ENCODE results near the gene GRB2.

GRB2 gene

GRCh38 chr17:75366432-75366831 lies 39.0 kb downstream of the GRB2 start:
- TF ChIP-seq ELF4 (IDR thresholded peaks at IDR 0.05) (no peak), BHLHE40 (IDR thresholded peaks at IDR 0.05; ENCODE audit: borderline replicate concordance) (no peak), ZNF384 (IDR thresholded peaks at IDR 0.05) (peak; percentile 64)
- DNase-seq (ENCODE audit: extremely low spot score): no peak
- POLR2A ChIA-PET: interaction anchor here (0.6 kb wide), 1 partner anchor 10 kb away, joined by 3 read pairs; no protein-coding TSS in a partner anchor
- CTCF ChIA-PET: interaction anchor here (0.6 to 1.3 kb wide), 5 partner anchors 30 to 908 kb away, joined by 3 to 5 read pairs (median 3); partner anchors contain the start of gene MIF4GD

GRCh38 chr17:75365931-75366275 lies 39.6 kb downstream of the GRB2 start:
- TF ChIP-seq HDGF (IDR thresholded peaks at IDR 0.05; ENCODE audit: borderline replicate concordance) (no peak), NFRKB (IDR thresholded peaks at IDR 0.05) (no peak), SP1 (IDR thresholded peaks at IDR 0.05) (no peak), PKNOX1 (IDR thresholded peaks at IDR 0.05) (no peak), ZNF384 (IDR thresholded peaks at IDR 0.05) (no peak), BHLHE40 (IDR thresholded peaks at IDR 0.05; ENCODE audit: borderline replicate concordance) (no peak)
- POLR2A ChIA-PET: no interaction called here
- CTCF ChIA-PET: interaction anchor here (0.6 to 1.3 kb wide), 3 partner anchors 43 to 908 kb away, joined by 3 to 5 read pairs (median 3); partner anchors contain the start of gene MIF4GD
- no peak for DNase-seq (ENCODE audit: extremely low spot score)

- no peak for TF ChIP-seq CTBP1 (IDR thresholded peaks at IDR 0.05; ENCODE audit: borderline replicate concordance)
- TF ChIP-seq NFRKB (IDR thresholded peaks at IDR 0.05): no peak
- no peak for TF ChIP-seq TARDBP (IDR thresholded peaks at IDR 0.05)
- TF ChIP-seq FOXM1 (IDR thresholded peaks at IDR 0.05; ENCODE audit: borderline replicate concordance): no peak
- TF ChIP-seq FOXA1 (IDR thresholded peaks at IDR 0.05): no peak
- no peak for TF ChIP-seq PKNOX1 (IDR thresholded peaks at IDR 0.05)
- TF ChIP-seq ELF4 (IDR thresholded peaks at IDR 0.05): no peak
- ChIA-PET CTCF (interaction anchor here (0.6 to 1.3 kb wide), 3 partner anchors 24 to 94 kb away, joined by 3 to 5 read pairs (median 3); partner anchors contain the start of gene MIF4GD), POLR2A (interaction anchor here (1.1 to 2.7 kb wide), 2 partner anchors 28 to 94 kb away, joined by 4 to 11 read pairs; partner anchors contain the start of gene MIF4GD)
- no peak for DNase-seq (ENCODE audit: extremely low spot score)
These were observed 40.2 kb downstream of the GRB2 start for GRCh38 chr17:75365009-75365930.

- no peak for TF ChIP-seq SUZ12 (IDR thresholded peaks at IDR 0.05)
- TF ChIP-seq FOXA1 (IDR thresholded peaks at IDR 0.05): no peak
- no peak for TF ChIP-seq HDGF (IDR thresholded peaks at IDR 0.05; ENCODE audit: borderline replicate concordance)
- no peak for TF ChIP-seq ARNT (IDR thresholded peaks at IDR 0.05)
- TF ChIP-seq ZNF384 (IDR thresholded peaks at IDR 0.05): no peak
- DNase-seq (ENCODE audit: extremely low spot score): no peak
- CTCF ChIA-PET: no interaction called here
- POLR2A ChIA-PET: interaction anchor here (1.1 to 2.7 kb wide), 2 partner anchors 29 to 93 kb away, joined by 4 to 11 read pairs; partner anchors contain the start of gene MIF4GD
These were observed 41.4 kb downstream of the GRB2 start for GRCh38 chr17:75364078-75364477.

- CTCF ChIA-PET: interaction anchor here (0.6 kb wide), 1 partner anchor 82 kb away, joined by 3 read pairs; no protein-coding TSS in a partner anchor
- no peak for DNase-seq (ENCODE audit: extremely low spot score)
- no peak for TF ChIP-seq FOXM1 (IDR thresholded peaks at IDR 0.05; ENCODE audit: borderline replicate concordance)
- no peak for TF ChIP-seq L3MBTL2 (conservative IDR thresholded peaks at IDR 0.05)
- no peak for TF ChIP-seq PKNOX1 (IDR thresholded peaks at IDR 0.05)
- no peak for TF ChIP-seq SP1 (IDR thresholded peaks at IDR 0.05)
- TF ChIP-seq SUZ12 (IDR thresholded peaks at IDR 0.05): no peak
- no peak for TF ChIP-seq CTBP1 (IDR thresholded peaks at IDR 0.05; ENCODE audit: borderline replicate concordance)
- no peak for TF ChIP-seq TARDBP (IDR thresholded peaks at IDR 0.05)
- POLR2A ChIA-PET: no interaction called here
These were observed 43.5 kb downstream of the GRB2 start for GRCh38 chr17:75361996-75362395.

GRCh38 chr17:75361344-75361743 lies 44.1 kb downstream of the GRB2 start:
- POLR2A ChIA-PET: interaction anchor here (1.6 kb wide), 1 partner anchor 32 kb away, joined by 5 read pairs; no protein-coding TSS in a partner anchor
- TF ChIP-seq PKNOX1 (IDR thresholded peaks at IDR 0.05) (peak; percentile 66), L3MBTL2 (conservative IDR thresholded peaks at IDR 0.05) (no peak), CTBP1 (IDR thresholded peaks at IDR 0.05; ENCODE audit: borderline replicate concordance) (no peak)
- CTCF ChIA-PET: interaction anchor here (1.2 kb wide), 1 partner anchor 90 kb away, joined by 3 read pairs; the partner anchor contains the start of gene MIF4GD
- no peak for DNase-seq (ENCODE audit: extremely low spot score)
